ENCODE data around the gene DCAF11. TPM values are rescaled to one million over a fixed set of nuclear protein-coding genes. Genes with fewer than 3 reads are reported as not detected.

DCAF11 gene
- total and polyA plus RNA-seq, 2 experiments from 2014 or later: 29.1 to 59.8 TPM

GRCh38 chr14:24130380-24130716 lies 15.8 kb downstream of the DCAF11 start, which contains the start of gene FITM1:
TSS of gene FITM1 (plus strand) at chr14:24130659. CDS start at chr14:24131564, 905 bp downstream.
- Histone ChIP-seq H2AFZ (no peak within 1 kb of the TSS), H3K79me2 (ENCODE audit: insufficient read depth) (no peaks in the 10 kb centered on the region), H4K20me1 (ENCODE audit: insufficient read depth) (no peaks in the 10 kb centered on the region), H3F3A (ENCODE audit: insufficient read depth) (no peaks in the 10 kb centered on the region), H3K9ac (no peak within 1 kb of the TSS), H3K27ac (no peak within 1 kb of the TSS), H3K27me3 (replicated peaks; ENCODE audit: insufficient read depth) (no peaks in the 10 kb centered on the region), H3K4me3 (no peak within 1 kb of the TSS), H3K36me3 (ENCODE audit: low read depth) (no peaks in the 10 kb centered on the region), H3K4me1 (ENCODE audit: insufficient read depth) (no peaks in the 10 kb centered on the region; the same call in 1 of the 2 replicates), H3K9me3 (ENCODE audit: low read depth) (no peaks in the 10 kb centered on the region), H3K9me2 (ENCODE audit: insufficient read depth) (no peaks in the 10 kb centered on the region), H3K4me2 (ENCODE audit: unreplicated experiment) (no peak within 1 kb of the TSS)
- WGBS, 2 experiments (ENCODE audit: low coverage in 1 of 2, low lambda C conversion rate in 2 of 2, missing lambda C conversion rate in 2 of 2): 89% methylated on average over 5 of the region's 5 CpGs
- in situ Hi-C loops (cut with MboI): no loop called here
- DNase-seq: no peak
- TF ChIP-seq EZH2 (IDR thresholded peaks at IDR 0.05; ENCODE audit: insufficient read depth, poor library complexity, severe bottlenecking) (no peak), EZH2phosphoT487 (IDR thresholded peaks at IDR 0.05; ENCODE audit: insufficient read depth, low read depth) (no peak)

GRCh38 chr14:24130717-24131548 lies 16.4 kb downstream of the DCAF11 start:
- Histone ChIP-seq H3K4me2 (ENCODE audit: unreplicated experiment) (no peak overlapping the region), H3K27me3 (replicated peaks; ENCODE audit: insufficient read depth) (no peaks in the 10 kb centered on the region), H3F3A (ENCODE audit: insufficient read depth) (no peaks in the 10 kb centered on the region), H3K79me2 (ENCODE audit: insufficient read depth) (no peaks in the 10 kb centered on the region), H3K9me3 (ENCODE audit: low read depth) (no peaks in the 10 kb centered on the region), H3K27ac (no peak overlapping the region), H4K20me1 (ENCODE audit: insufficient read depth) (no peaks in the 10 kb centered on the region), H3K9me2 (ENCODE audit: insufficient read depth) (no peaks in the 10 kb centered on the region), H3K4me3 (no peak overlapping the region), H3K36me3 (ENCODE audit: low read depth) (no peaks in the 10 kb centered on the region), H3K4me1 (ENCODE audit: insufficient read depth) (no peaks in the 10 kb centered on the region; the same call in 1 of the 2 replicates), H3K9ac (no peak overlapping the region), H2AFZ (no peak overlapping the region)
- in situ Hi-C loops (cut with MboI): no loop called here
- TF ChIP-seq EZH2 (IDR thresholded peaks at IDR 0.05; ENCODE audit: insufficient read depth, poor library complexity, severe bottlenecking): no peak
- TF ChIP-seq EZH2phosphoT487 (IDR thresholded peaks at IDR 0.05; ENCODE audit: insufficient read depth, low read depth): no peak
- WGBS, 2 experiments (ENCODE audit: low coverage in 1 of 2, low lambda C conversion rate in 2 of 2, missing lambda C conversion rate in 2 of 2): 51 to 54% methylated on average over 5 to 7 of the region's 7 CpGs
- DNase-seq: no peak

GRCh38 chr14:24131549-24131966 lies 17.0 kb downstream of the DCAF11 start:
- no peak overlapping the region for H2AFZ ChIP-seq
- H3K4me1 ChIP-seq (ENCODE audit: insufficient read depth): no peaks in the 10 kb centered on the region; the same call in 1 of the 2 replicates
- no peak for DNase-seq
- no peaks in the 10 kb centered on the region for H3K9me2 ChIP-seq (ENCODE audit: insufficient read depth)
- in situ Hi-C loops (cut with MboI): no loop called here
- WGBS, 2 experiments (ENCODE audit: low coverage in 1 of 2, low lambda C conversion rate in 2 of 2, missing lambda C conversion rate in 2 of 2): 70 to 78% methylated on average over 11 to 15 of the region's 15 CpGs
- H3K9me3 ChIP-seq (ENCODE audit: low read depth): no peaks in the 10 kb centered on the region
- no peak overlapping the region for H3K4me2 ChIP-seq (ENCODE audit: unreplicated experiment)
- H3K79me2 ChIP-seq (ENCODE audit: insufficient read depth): peaks cover 6% of the 10 kb centered on the region; the same call in 1 of the 2 replicates
- H3K36me3 ChIP-seq (ENCODE audit: low read depth): no peaks in the 10 kb centered on the region
- no peak overlapping the region for H3K27ac ChIP-seq
- no peaks in the 10 kb centered on the region for H3K27me3 ChIP-seq (replicated peaks; ENCODE audit: insufficient read depth)
- H3F3A ChIP-seq (ENCODE audit: insufficient read depth): no peaks in the 10 kb centered on the region
- TF ChIP-seq EZH2phosphoT487 (IDR thresholded peaks at IDR 0.05; ENCODE audit: insufficient read depth, low read depth) (no peak), EZH2 (IDR thresholded peaks at IDR 0.05; ENCODE audit: insufficient read depth, poor library complexity, severe bottlenecking) (no peak)
- no peaks in the 10 kb centered on the region for H4K20me1 ChIP-seq (ENCODE audit: insufficient read depth)
- H3K9ac ChIP-seq: no peak overlapping the region
- H3K4me3 ChIP-seq: no peak overlapping the region

- H3K9me2 ChIP-seq (ENCODE audit: insufficient read depth): no peaks in the 10 kb centered on the region
- H3K27ac ChIP-seq: no peak overlapping the region
- H2AFZ ChIP-seq: no peak overlapping the region
- H4K20me1 ChIP-seq (ENCODE audit: insufficient read depth): no peaks in the 10 kb centered on the region
- H3K4me1 ChIP-seq (ENCODE audit: insufficient read depth): peaks cover 4% of the 10 kb centered on the region; the same call in 1 of the 2 replicates
- in situ Hi-C loops (cut with MboI): no loop called here
- no peak overlapping the region for H3K9ac ChIP-seq
- TF ChIP-seq EZH2phosphoT487 (IDR thresholded peaks at IDR 0.05; ENCODE audit: insufficient read depth, low read depth) (no peak), EZH2 (IDR thresholded peaks at IDR 0.05; ENCODE audit: insufficient read depth, poor library complexity, severe bottlenecking) (no peak)
- no peak for DNase-seq
- no peak overlapping the region for H3K4me2 ChIP-seq (ENCODE audit: unreplicated experiment)
- no peaks in the 10 kb centered on the region for H3F3A ChIP-seq (ENCODE audit: insufficient read depth)
- no peak overlapping the region for H3K4me3 ChIP-seq
- peaks cover 12% of the 10 kb centered on the region for H3K79me2 ChIP-seq (ENCODE audit: insufficient read depth)
- no peaks in the 10 kb centered on the region for H3K27me3 ChIP-seq (replicated peaks; ENCODE audit: insufficient read depth)
- H3K36me3 ChIP-seq (ENCODE audit: low read depth): no peaks in the 10 kb centered on the region
- 92 to 93% methylated on average over 24 of the region's 24 CpGs for WGBS, 2 experiments (ENCODE audit: low coverage in 1 of 2, low lambda C conversion rate in 2 of 2, missing lambda C conversion rate in 2 of 2)
- no peaks in the 10 kb centered on the region for H3K9me3 ChIP-seq (ENCODE audit: low read depth)
These were observed 17.6 kb downstream of the DCAF11 start for GRCh38 chr14:24132061-24132685.

All from GM23248 (cell line).